GM12892 (cell line): Measurements from ENCODE around the gene KLRC4.

Source experiments
- POLR2A ChIP-seq: IDR thresholded peaks from 2 replicates; pipeline ENCODE4 v1.6.1; 2011; ENCODE audit warnings: low read depth, low read length, control low read depth
- POLR2AphosphoS5 ChIP-seq: IDR thresholded peaks from 2 replicates; pipeline ENCODE4 v1.6.1; 2011; ENCODE audit warnings: low read depth, low read length, control low read depth

DNA sequence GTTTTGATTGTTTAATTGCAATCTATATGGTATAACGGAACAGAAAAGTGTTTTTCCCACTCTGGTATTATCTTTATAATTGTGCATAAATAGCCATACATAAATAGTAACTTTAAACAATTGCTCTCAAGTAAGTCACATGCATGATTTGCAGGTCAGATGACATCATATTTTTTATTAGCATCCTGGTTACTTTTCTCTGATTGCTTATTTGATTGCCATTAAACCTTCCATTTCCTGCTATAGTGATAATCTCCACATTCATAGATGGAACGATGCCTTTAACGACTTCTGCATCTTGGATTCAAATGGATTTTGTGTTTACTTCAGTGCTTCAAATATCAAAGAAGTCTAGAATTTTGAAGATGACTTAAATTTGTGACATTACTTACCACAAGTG lies 16.3 kb downstream of the KLRC4 start:
- no peak for TF ChIP-seq POLR2A
- no peak for TF ChIP-seq POLR2AphosphoS5
